PC-3 (cell line): ENCODE data around the gene CSTF2. TPM values are rescaled to one million over a fixed set of nuclear protein-coding genes. Genes with fewer than 3 reads are reported as not detected.

Experiments
- ATAC-seq: fragments of 200-7000 bp; cut with Tn5 transposase; 2 replicates; pipeline ENCODE4 v1.9.1; 2020; ENCODE audit warnings: mild to moderate bottlenecking, moderate library complexity
- BruUV-seq: library from RNA; stranded (reverse); fragments of 400-500 nt; replicated peaks from 2 replicates; lab custom pipeline; 2021; lab: Mats Ljungman, UMichigan
- CTCF ChIA-PET: fragments of 300-600 bp; sonication (Branson Sonifier 250); formaldehyde crosslinking; loops from one replicate; lab custom pipeline; 2022; ENCODE audit warnings: antibody characterized with exemption; lab: Charles Lee
- POLR2A ChIA-PET: fragments of 300-600 bp; sonication (Branson Sonifier 250); formaldehyde crosslinking; loops from one replicate; lab custom pipeline; 2022; ENCODE audit warnings: antibody characterized with exemption; ENCODE audit not compliant: unreplicated experiment; lab: Charles Lee
- DNase-seq: peaks from one replicate; pipeline ENCODE4 v3.0.0-alpha.2; 2015
- H2AFZ ChIP-seq: fragments of 300-600 bp; sonication (generic); 2 replicates; pipeline ENCODE4 v1.6.0; 2016; ENCODE audit warnings: antibody characterized with exemption, low read length
- H3F3A ChIP-seq: fragments of 300-600 bp; sonication (generic); one replicate; pipeline ENCODE4 v1.6.0; 2017; ENCODE audit warnings: antibody characterized with exemption, low read length, control low read depth, mild to moderate bottlenecking; ENCODE audit not compliant: unreplicated experiment
- H3K27ac ChIP-seq: fragments of 300-600 bp; sonication (generic); 2 replicates; pipeline ENCODE4 v1.5.1; 2016; ENCODE audit warnings: mild to moderate bottlenecking, low read length
- H3K27me3 ChIP-seq: fragments of 300-600 bp; sonication (generic); 2 replicates; pipeline ENCODE4 v1.6.1; 2016; ENCODE audit warnings: low read length, mixed read lengths
- H3K36me3 ChIP-seq: fragments of 300-600 bp; sonication (generic); 2 replicates; pipeline ENCODE4 v1.6.1; 2016; ENCODE audit warnings: low read depth, mixed run types, low read length, mixed read lengths
- H3K4me1 ChIP-seq: fragments of 300-600 bp; sonication (generic); 2 replicates; pipeline ENCODE4 v1.5.1; 2016; ENCODE audit warnings: low read length; ENCODE audit not compliant: insufficient read depth
- H3K4me2 ChIP-seq: fragments of 300-600 bp; sonication (generic); 2 replicates; pipeline ENCODE4 v1.6.0; 2016; ENCODE audit warnings: low read length
- H3K4me3 ChIP-seq: fragments of 300-600 bp; sonication (generic); 2 replicates; pipeline ENCODE4 v1.5.1; 2016; ENCODE audit warnings: mild to moderate bottlenecking, low read length, mixed read lengths
- H3K79me2 ChIP-seq: fragments of 300-600 bp; sonication (generic); 2 replicates; pipeline ENCODE4 v1.6.1; 2017; ENCODE audit warnings: low read length, mixed read lengths
- H3K9ac ChIP-seq: fragments of 300-600 bp; sonication (generic); 2 replicates; pipeline ENCODE4 v1.6.0; 2016; ENCODE audit warnings: mild to moderate bottlenecking, low read length
- H3K9me2 ChIP-seq: fragments of 300-600 bp; sonication (generic); replicated peaks from 2 replicates; pipeline ENCODE4 v1.6.1; 2016; ENCODE audit warnings: mixed run types, low read length, mixed read lengths
- H3K9me3 ChIP-seq: fragments of 300-600 bp; sonication (generic); 2 replicates; pipeline ENCODE4 v1.6.1; 2016; ENCODE audit warnings: low read length, mixed read lengths
- H4K20me1 ChIP-seq: fragments of 300-600 bp; sonication (generic); 2 replicates; pipeline ENCODE4 v1.6.1; 2016; ENCODE audit warnings: low read length, mixed read lengths
- EZH2 ChIP-seq: fragments of 300-600 bp; sonication (generic); IDR thresholded peaks from one replicate; pipeline ENCODE4 v1.6.1; 2017; ENCODE audit warnings: antibody characterized with exemption, mild to moderate bottlenecking, low read length; ENCODE audit not compliant: unreplicated experiment
- EZH2phosphoT487 ChIP-seq: fragments of 300-600 bp; sonication (generic); IDR thresholded peaks from 2 replicates; pipeline ENCODE4 v1.6.1; 2018; ENCODE audit warnings: mild to moderate bottlenecking, antibody characterized with exemption, low read length, borderline replicate concordance
- intact Hi-C: fragments of 100-400 bp; cut with micrococcal nuclease; formaldehyde crosslinking; loops from 2 replicates; pipeline ENCODE4 v1.9.0; 2023
- total RNA-seq: library from RNA; depleted of rRNA; stranded (reverse); fragments of >200 nt; gene quantifications from 2 replicates; pipeline ENCODE4 v1.2.3, GENCODE V29; 2014
- TF ChIP-seq, protein P1 (sequence below): fragments of 300-600 bp; sonication (generic); conservative IDR thresholded peaks from 2 replicates; pipeline ENCODE4 v1.5.1; 2017; ENCODE audit warnings: antibody characterized with exemption, low read depth, mild to moderate bottlenecking, low read length

The CSTF2 gene
- total RNA-seq, 1 experiment from 2014 or later: 64.1 TPM

- POLR2A ChIA-PET: no interaction called here
- H3K36me3 ChIP-seq: no peaks in the 10 kb centered on the region
- H4K20me1 ChIP-seq: no peaks in the 10 kb centered on the region
- no peak overlapping the region for H3K9ac ChIP-seq
- H3K9me2 ChIP-seq: no peaks in the 10 kb centered on the region
- ATAC-seq (no peak), DNase-seq (no peak)
- CTCF ChIA-PET: no interaction called here
- no TSS peak for BruUV-seq
- H3K4me1 ChIP-seq: peaks cover 8% of the 10 kb centered on the region
- no peaks in the 10 kb centered on the region for H3F3A ChIP-seq
- H3K27me3 ChIP-seq: no peaks in the 10 kb centered on the region
- H2AFZ ChIP-seq: no peak overlapping the region
- H3K4me2 ChIP-seq: no peak overlapping the region
- H3K4me3 ChIP-seq: no peak overlapping the region
- intact Hi-C loops: no loop called here
- H3K9me3 ChIP-seq: no peaks in the 10 kb centered on the region
- no peak overlapping the region for H3K27ac ChIP-seq
- H3K79me2 ChIP-seq: no peaks in the 10 kb centered on the region
- TF ChIP-seq, protein P1, sequence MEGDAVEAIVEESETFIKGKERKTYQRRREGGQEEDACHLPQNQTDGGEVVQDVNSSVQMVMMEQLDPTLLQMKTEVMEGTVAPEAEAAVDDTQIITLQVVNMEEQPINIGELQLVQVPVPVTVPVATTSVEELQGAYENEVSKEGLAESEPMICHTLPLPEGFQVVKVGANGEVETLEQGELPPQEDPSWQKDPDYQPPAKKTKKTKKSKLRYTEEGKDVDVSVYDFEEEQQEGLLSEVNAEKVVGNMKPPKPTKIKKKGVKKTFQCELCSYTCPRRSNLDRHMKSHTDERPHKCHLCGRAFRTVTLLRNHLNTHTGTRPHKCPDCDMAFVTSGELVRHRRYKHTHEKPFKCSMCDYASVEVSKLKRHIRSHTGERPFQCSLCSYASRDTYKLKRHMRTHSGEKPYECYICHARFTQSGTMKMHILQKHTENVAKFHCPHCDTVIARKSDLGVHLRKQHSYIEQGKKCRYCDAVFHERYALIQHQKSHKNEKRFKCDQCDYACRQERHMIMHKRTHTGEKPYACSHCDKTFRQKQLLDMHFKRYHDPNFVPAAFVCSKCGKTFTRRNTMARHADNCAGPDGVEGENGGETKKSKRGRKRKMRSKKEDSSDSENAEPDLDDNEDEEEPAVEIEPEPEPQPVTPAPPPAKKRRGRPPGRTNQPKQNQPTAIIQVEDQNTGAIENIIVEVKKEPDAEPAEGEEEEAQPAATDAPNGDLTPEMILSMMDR: no peak
- no peak for TF ChIP-seq EZH2phosphoT487
- no peak for TF ChIP-seq EZH2
These were observed 43.2 kb downstream of the CSTF2 start for GRCh38 chrX:100863326-100863864.

DNA sequence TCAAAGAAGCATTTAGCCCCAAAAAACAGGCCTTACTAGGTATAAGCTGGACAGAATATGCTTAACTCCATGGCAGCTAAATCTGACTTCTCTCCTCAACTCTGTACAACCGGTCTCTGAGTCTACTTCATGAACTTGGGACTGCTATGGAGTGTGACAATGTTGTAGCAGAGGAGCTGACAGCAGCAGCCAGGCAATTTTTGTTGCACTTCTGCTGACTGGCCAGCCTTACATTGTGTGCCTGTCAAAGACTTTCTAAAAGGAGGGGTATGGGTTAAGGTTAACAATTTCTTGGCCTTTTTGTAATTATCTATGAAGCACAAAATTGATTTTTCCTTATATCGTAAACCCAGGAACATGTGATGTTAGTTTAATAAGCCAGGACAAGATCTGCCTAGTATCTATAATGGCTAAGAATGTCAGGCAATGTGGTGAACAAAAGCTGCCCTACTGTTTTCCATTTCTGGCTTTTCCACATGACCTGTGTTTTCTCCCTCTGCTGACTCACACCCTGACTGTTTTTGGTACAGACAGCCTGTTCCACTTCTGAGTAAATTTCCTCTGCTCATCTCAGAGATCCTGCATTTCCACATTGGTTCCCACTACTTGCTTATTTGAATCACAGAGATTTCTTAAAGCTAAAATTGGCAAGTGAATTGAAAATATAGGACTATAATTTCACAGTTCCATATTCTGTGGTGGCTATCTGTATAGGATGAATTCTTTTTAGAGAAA is 44.6 kb downstream of the CSTF2 start:
- H3K36me3 ChIP-seq: no peaks in the 10 kb centered on the region
- TF ChIP-seq EZH2phosphoT487 (no peak), EZH2 (no peak)
- TF ChIP-seq, protein P1: no peak
- H3K4me3 ChIP-seq: no peak overlapping the region
- no peak overlapping the region for H3K4me2 ChIP-seq
- H3K79me2 ChIP-seq: no peaks in the 10 kb centered on the region
- peak; percentile 35; the same call in 1 of the 2 replicates for ATAC-seq
- H4K20me1 ChIP-seq: no peaks in the 10 kb centered on the region
- BruUV-seq: no TSS peak
- no peaks in the 10 kb centered on the region for H3K27me3 ChIP-seq
- no peaks in the 10 kb centered on the region for H3F3A ChIP-seq
- H3K9ac ChIP-seq: no peak overlapping the region
- ChIA-PET POLR2A (no interaction called here), CTCF (no interaction called here)
- no peak overlapping the region for H2AFZ ChIP-seq
- no peak overlapping the region for H3K27ac ChIP-seq
- DNase-seq: peak; percentile 27
- no peaks in the 10 kb centered on the region for H3K9me3 ChIP-seq
- intact Hi-C loops: no loop called here
- H3K4me1 ChIP-seq: peaks cover 8% of the 10 kb centered on the region
- no peaks in the 10 kb centered on the region for H3K9me2 ChIP-seq

GRCh38 chrX:100868273-100868672 is 48.1 kb downstream of the CSTF2 start:
- ATAC-seq (no peak), DNase-seq (no peak)
- Histone ChIP-seq H3K9ac (no peak overlapping the region), H3K9me3 (no peaks in the 10 kb centered on the region), H3K4me1 (peaks cover 13% of the 10 kb centered on the region), H3K27ac (no peak overlapping the region), H3K27me3 (no peaks in the 10 kb centered on the region), H3K36me3 (no peaks in the 10 kb centered on the region), H3K9me2 (no peaks in the 10 kb centered on the region), H3F3A (no peaks in the 10 kb centered on the region), H3K79me2 (no peaks in the 10 kb centered on the region), H3K4me3 (no peak overlapping the region), H2AFZ (no peak overlapping the region), H4K20me1 (no peaks in the 10 kb centered on the region), H3K4me2 (no peak overlapping the region)
- BruUV-seq: no TSS peak
- intact Hi-C loops: no loop called here
- CTCF ChIA-PET: no interaction called here
- TF ChIP-seq EZH2phosphoT487 (no peak), EZH2 (no peak)
- TF ChIP-seq, protein P1: no peak
- POLR2A ChIA-PET: no interaction called here
